ENCODE measurements around the gene ICAM5. TPM values are rescaled to one million over a fixed set of nuclear protein-coding genes. Genes with fewer than 3 reads are reported as not detected.
A peak's percentile ranks its signal among the peaks of the same experiment; 100 is the strongest.

ICAM5 gene
- total and polyA plus RNA-seq, 9 of the 15 experiments (the other 6 are each of a cell fraction or from before 2014, with no cell fraction given): 0.10 to 114 (median 13.7) TPM

DNA sequence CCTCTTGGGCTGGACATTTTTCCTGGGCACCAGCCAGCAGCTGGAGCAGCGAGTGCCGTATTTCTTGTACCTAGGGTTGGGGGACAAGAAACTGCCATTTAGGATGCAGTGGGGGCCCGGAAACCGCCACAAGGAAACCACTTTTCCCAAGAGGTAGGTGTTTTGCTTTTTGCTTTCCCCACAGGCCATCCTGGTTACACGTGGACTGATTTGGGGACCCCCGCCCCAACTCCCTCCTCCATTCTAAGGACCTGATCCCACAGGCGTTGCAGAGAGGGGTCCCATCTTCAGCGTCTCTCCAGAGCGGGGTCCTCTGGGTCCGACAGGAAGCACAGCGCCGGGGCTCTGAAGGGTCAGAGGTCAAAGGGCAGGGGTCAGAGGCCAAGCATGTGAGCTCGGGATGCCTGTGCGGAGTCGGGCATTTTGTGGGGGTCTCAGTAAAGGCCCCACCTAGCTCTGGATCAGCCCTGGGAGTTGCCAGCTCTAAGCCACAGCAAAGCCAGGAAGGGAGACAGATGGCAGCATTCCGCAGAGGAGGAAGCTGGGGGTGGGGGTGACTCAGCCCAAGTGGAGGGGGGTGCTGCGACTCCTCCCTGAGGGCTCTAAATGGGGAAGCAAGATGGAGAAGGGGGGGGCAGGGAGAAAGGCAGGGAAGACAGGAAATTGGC lies 15.5 kb downstream of the ICAM5 start (continued):
- TF ChIP-seq, protein P1, sequence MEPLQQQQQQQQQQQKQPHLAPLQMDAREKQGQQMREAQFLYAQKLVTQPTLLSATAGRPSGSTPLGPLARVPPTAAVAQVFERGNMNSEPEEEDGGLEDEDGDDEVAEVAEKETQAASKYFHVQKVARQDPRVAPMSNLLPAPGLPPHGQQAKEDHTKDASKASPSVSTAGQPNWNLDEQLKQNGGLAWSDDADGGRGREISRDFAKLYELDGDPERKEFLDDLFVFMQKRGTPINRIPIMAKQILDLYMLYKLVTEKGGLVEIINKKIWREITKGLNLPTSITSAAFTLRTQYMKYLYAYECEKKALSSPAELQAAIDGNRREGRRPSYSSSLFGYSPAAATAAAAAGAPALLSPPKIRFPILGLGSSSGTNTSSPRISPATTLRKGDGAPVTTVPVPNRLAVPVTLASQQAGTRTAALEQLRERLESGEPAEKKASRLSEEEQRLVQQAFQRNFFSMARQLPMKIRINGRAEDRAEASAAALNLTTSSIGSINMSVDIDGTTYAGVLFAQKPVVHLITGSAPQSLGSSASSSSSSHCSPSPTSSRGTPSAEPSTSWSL (CRISPR knock-in tag; IDR thresholded peaks at IDR 0.05; ENCODE audit: borderline replicate concordance): no peak
- TF ChIP-seq HNRNPK (IDR thresholded peaks at IDR 0.05; ENCODE audit: low read depth, low read length, poor library complexity, severe bottlenecking) (no peak), SMAD2 (IDR thresholded peaks at IDR 0.05; ENCODE audit: low read depth, low read length) (no peak), ZSCAN32 (CRISPR knock-in tag; IDR thresholded peaks at IDR 0.05) (no peak), NR4A1 (CRISPR knock-in tag; IDR thresholded peaks at IDR 0.05) (no peak), NR4A1 (tag; IDR thresholded peaks at IDR 0.05) (peak; percentile 73; the same call in 1 of the 2 replicates), ZNF551 (CRISPR knock-in tag; IDR thresholded peaks at IDR 0.05) (no peak), POU5F1 (IDR thresholded peaks at IDR 0.05; ENCODE audit: borderline replicate concordance, low read depth, low read length, partially characterized antibody) (no peak), IFI16 (CRISPR knock-in tag; IDR thresholded peaks at IDR 0.05) (no peak), PTRF (tag; IDR thresholded peaks at IDR 0.05) (no peak), PHF21A (IDR thresholded peaks at IDR 0.05; ENCODE audit: borderline replicate concordance, low read depth) (peak; percentile 94), BRF1 (IDR thresholded peaks at IDR 0.05; ENCODE audit: borderline replicate concordance, extremely low read depth, insufficient read length) (no peak), ARNT (IDR thresholded peaks at IDR 0.05) (peak in 1 of 2 experiments; percentile 76; a peak in 1 of 4 replicates), L3MBTL2 (IDR thresholded peaks at IDR 0.05) (no peak)
- TF ChIP-seq, protein P2, sequence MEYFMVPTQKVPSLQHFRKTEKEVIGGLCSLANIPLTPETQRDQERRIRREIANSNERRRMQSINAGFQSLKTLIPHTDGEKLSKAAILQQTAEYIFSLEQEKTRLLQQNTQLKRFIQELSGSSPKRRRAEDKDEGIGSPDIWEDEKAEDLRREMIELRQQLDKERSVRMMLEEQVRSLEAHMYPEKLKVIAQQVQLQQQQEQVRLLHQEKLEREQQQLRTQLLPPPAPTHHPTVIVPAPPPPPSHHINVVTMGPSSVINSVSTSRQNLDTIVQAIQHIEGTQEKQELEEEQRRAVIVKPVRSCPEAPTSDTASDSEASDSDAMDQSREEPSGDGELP (CRISPR knock-in tag; IDR thresholded peaks at IDR 0.05; ENCODE audit: borderline replicate concordance): peak; percentile 27; the same call in 1 of the 2 replicates
- TF ChIP-seq, protein P3, sequence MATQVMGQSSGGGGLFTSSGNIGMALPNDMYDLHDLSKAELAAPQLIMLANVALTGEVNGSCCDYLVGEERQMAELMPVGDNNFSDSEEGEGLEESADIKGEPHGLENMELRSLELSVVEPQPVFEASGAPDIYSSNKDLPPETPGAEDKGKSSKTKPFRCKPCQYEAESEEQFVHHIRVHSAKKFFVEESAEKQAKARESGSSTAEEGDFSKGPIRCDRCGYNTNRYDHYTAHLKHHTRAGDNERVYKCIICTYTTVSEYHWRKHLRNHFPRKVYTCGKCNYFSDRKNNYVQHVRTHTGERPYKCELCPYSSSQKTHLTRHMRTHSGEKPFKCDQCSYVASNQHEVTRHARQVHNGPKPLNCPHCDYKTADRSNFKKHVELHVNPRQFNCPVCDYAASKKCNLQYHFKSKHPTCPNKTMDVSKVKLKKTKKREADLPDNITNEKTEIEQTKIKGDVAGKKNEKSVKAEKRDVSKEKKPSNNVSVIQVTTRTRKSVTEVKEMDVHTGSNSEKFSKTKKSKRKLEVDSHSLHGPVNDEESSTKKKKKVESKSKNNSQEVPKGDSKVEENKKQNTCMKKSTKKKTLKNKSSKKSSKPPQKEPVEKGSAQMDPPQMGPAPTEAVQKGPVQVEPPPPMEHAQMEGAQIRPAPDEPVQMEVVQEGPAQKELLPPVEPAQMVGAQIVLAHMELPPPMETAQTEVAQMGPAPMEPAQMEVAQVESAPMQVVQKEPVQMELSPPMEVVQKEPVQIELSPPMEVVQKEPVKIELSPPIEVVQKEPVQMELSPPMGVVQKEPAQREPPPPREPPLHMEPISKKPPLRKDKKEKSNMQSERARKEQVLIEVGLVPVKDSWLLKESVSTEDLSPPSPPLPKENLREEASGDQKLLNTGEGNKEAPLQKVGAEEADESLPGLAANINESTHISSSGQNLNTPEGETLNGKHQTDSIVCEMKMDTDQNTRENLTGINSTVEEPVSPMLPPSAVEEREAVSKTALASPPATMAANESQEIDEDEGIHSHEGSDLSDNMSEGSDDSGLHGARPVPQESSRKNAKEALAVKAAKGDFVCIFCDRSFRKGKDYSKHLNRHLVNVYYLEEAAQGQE (IDR thresholded peaks at IDR 0.05; ENCODE audit: borderline replicate concordance): no peak
- TF ChIP-seq, protein P3 (CRISPR knock-in tag; IDR thresholded peaks at IDR 0.05; ENCODE audit: low read depth): no peak

Measured in K562 (cell line).